Type B pancreatic cell (in vitro differentiated cells): Measurements from ENCODE around the gene CCDC28A. TPM values are rescaled to one million over a fixed set of nuclear protein-coding genes. Genes with fewer than 3 reads are reported as not detected.

ENCODE experiments used
- DNase-seq: peaks from one replicate; pipeline ENCODE4 v3.0.0; 2021; ENCODE audit warnings: mixed read lengths; ENCODE audit not compliant: unreplicated experiment; ENCODE audit errors: extremely low spot score
- H3K27ac Mint-ChIP-seq: 2 replicates; pipeline ENCODE4 v1.8.0; 2021; ENCODE audit warnings: mild to moderate bottlenecking, mixed read lengths
- H3K27me3 Mint-ChIP-seq: 2 replicates; pipeline ENCODE4 v1.8.0; 2021; ENCODE audit warnings: mixed read lengths
- H3K36me3 Mint-ChIP-seq: 2 replicates; pipeline ENCODE4 v1.8.0; 2021; ENCODE audit warnings: mixed read lengths
- H3K4me1 Mint-ChIP-seq: one replicate; pipeline ENCODE4 v1.8.0; 2021; ENCODE audit warnings: mixed read lengths; ENCODE audit not compliant: unreplicated experiment
- H3K4me3 Mint-ChIP-seq: 2 replicates; pipeline ENCODE4 v1.8.0; 2021; ENCODE audit warnings: mild to moderate bottlenecking, mixed read lengths
- H3K9me3 Mint-ChIP-seq: 2 replicates; pipeline ENCODE4 v1.8.0; 2021; ENCODE audit warnings: mixed read lengths
- CTCF ChIP-seq: fragments of 200-600 bp; sonication (generic); conservative IDR thresholded peaks from 2 replicates; pipeline ENCODE4 v1.5.0; 2021; ENCODE audit warnings: antibody characterized with exemption, mild to moderate bottlenecking
- total RNA-seq: library from RNA; stranded (reverse); gene quantifications from 2 replicates; pipeline ENCODE4 v1.2.1, GENCODE V29; 2021; ENCODE audit warnings: low replicate concordance

Gene CCDC28A
- total RNA-seq, 1 donor from 2014 or later, result 12.0 TPM

- Mint-ChIP-seq H3K4me3 (no peak overlapping the region), H3K36me3 (no peaks in the 10 kb centered on the region), H3K27ac (no peak overlapping the region), H3K4me1 (no peaks in the 10 kb centered on the region), H3K27me3 (no peaks in the 10 kb centered on the region), H3K9me3 (no peaks in the 10 kb centered on the region)
- TF ChIP-seq CTCF, result peak; percentile 86
- no peak for DNase-seq
Observed at GRCh38 chr6:138765896-138766655, 7.5 kb upstream of the CCDC28A start.

GRCh38 chr6:138769102-138769676 is 4.4 kb upstream of the CCDC28A start:
- Mint-ChIP-seq H3K36me3 (no peaks in the 10 kb centered on the region), H3K27me3 (no peaks in the 10 kb centered on the region), H3K4me3 (no peak overlapping the region), H3K9me3 (no peaks in the 10 kb centered on the region), H3K4me1 (peaks cover 10% of the 10 kb centered on the region), H3K27ac (no peak overlapping the region)
- no peak for TF ChIP-seq CTCF
- no peak for DNase-seq

GRCh38 chr6:138772596-138773176 is 883 bp upstream of the CCDC28A start:
- H3K27me3 Mint-ChIP-seq, result no peaks in the 10 kb centered on the region

GRCh38 chr6:138774370-138774769 is 801 bp downstream of the CCDC28A start:
- Mint-ChIP-seq H3K27me3 (no peaks in the 10 kb centered on the region), H3K36me3 (peaks cover 4% of the 10 kb centered on the region), H3K9me3 (no peaks in the 10 kb centered on the region), H3K4me1 (peaks cover 11% of the 10 kb centered on the region), H3K4me3 (peak overlapping the region; percentile 100), H3K27ac (peak overlapping the region; percentile 100)
- no peak for DNase-seq
- no peak for TF ChIP-seq CTCF

More at GRCh38 chr6:138772596-138773176, 883 bp upstream of the CCDC28A start:
- Mint-ChIP-seq H3K36me3 (no peaks in the 10 kb centered on the region), H3K27ac (peak overlapping the region; percentile 100), H3K4me1 (peaks cover 11% of the 10 kb centered on the region), H3K4me3 (peak overlapping the region; percentile 100), H3K9me3 (no peaks in the 10 kb centered on the region)
- DNase-seq, result no peak
- TF ChIP-seq CTCF, result no peak

GRCh38 chr6:138776659-138777058 is 3.1 kb downstream of the CCDC28A start:
- no peak overlapping the region for H3K27ac Mint-ChIP-seq
- peaks cover 4% of the 10 kb centered on the region for H3K36me3 Mint-ChIP-seq
- H3K4me3 Mint-ChIP-seq, result no peak overlapping the region
- DNase-seq, result no peak
- no peak for TF ChIP-seq CTCF
- peaks cover 11% of the 10 kb centered on the region for H3K4me1 Mint-ChIP-seq
- H3K9me3 Mint-ChIP-seq, result no peaks in the 10 kb centered on the region
- no peaks in the 10 kb centered on the region for H3K27me3 Mint-ChIP-seq
